ENCODE results near the gene RP2. TPM values are rescaled to one million over a fixed set of nuclear protein-coding genes. Genes with fewer than 3 reads are reported as not detected.

The RP2 gene
- total RNA-seq, 2 experiments from 2014 or later = 10.8 to 11.1 TPM

- Mint-ChIP-seq H3K27me3 (no peaks in the 10 kb centered on the region), H3K36me3 (peaks cover 30% of the 10 kb centered on the region), H3K27ac (no peak overlapping the region), H3K9me3 (no peaks in the 10 kb centered on the region), H3K4me3 (no peak overlapping the region), H3K4me1 (no peaks in the 10 kb centered on the region)
- POLR2A ChIA-PET = no interaction called here
- no peak for ATAC-seq (ENCODE audit: low read depth)
- no peak for DNase-seq
Measured at GRCh38 chrX:46863072-46863471, 26.2 kb downstream of the RP2 start.

GRCh38 chrX:46864606-46865005, 27.8 kb downstream of the RP2 start:
- Mint-ChIP-seq H3K4me3 (no peak overlapping the region), H3K27ac (no peak overlapping the region), H3K27me3 (no peaks in the 10 kb centered on the region), H3K36me3 (peaks cover 30% of the 10 kb centered on the region), H3K4me1 (no peaks in the 10 kb centered on the region), H3K9me3 (no peaks in the 10 kb centered on the region)
- DNase-seq (no peak), ATAC-seq (ENCODE audit: low read depth) (no peak)
- POLR2A ChIA-PET = interaction anchor here (0.6 kb wide), 1 partner anchor 15 kb away, joined by 3 read pairs; no protein-coding TSS in a partner anchor

GRCh38 chrX:46865281-46865680, 28.4 kb downstream of the RP2 start:
- Mint-ChIP-seq H3K4me1 (no peaks in the 10 kb centered on the region), H3K4me3 (no peak overlapping the region), H3K36me3 (peaks cover 28% of the 10 kb centered on the region), H3K27ac (peak overlapping the region; percentile 4), H3K9me3 (no peaks in the 10 kb centered on the region), H3K27me3 (no peaks in the 10 kb centered on the region)
- ATAC-seq (ENCODE audit: low read depth) (no peak), DNase-seq (no peak)
- POLR2A ChIA-PET = no interaction called here

- no peak overlapping the region for H3K27ac Mint-ChIP-seq
- DNase-seq (no peak), ATAC-seq (ENCODE audit: low read depth) (no peak)
- H3K9me3 Mint-ChIP-seq = no peaks in the 10 kb centered on the region
- H3K36me3 Mint-ChIP-seq = peaks cover 22% of the 10 kb centered on the region
- H3K27me3 Mint-ChIP-seq = no peaks in the 10 kb centered on the region
- POLR2A ChIA-PET = no interaction called here
- H3K4me3 Mint-ChIP-seq = no peak overlapping the region
- H3K4me1 Mint-ChIP-seq = no peaks in the 10 kb centered on the region
Measured at GRCh38 chrX:46866726-46867125, 29.9 kb downstream of the RP2 start.

GRCh38 chrX:46873746-46874145, 36.9 kb downstream of the RP2 start:
- no peak overlapping the region for H3K4me3 Mint-ChIP-seq
- DNase-seq (no peak), ATAC-seq (ENCODE audit: low read depth) (no peak)
- H3K4me1 Mint-ChIP-seq = peaks cover 4% of the 10 kb centered on the region
- no peaks in the 10 kb centered on the region for H3K27me3 Mint-ChIP-seq
- no peak overlapping the region for H3K27ac Mint-ChIP-seq
- H3K9me3 Mint-ChIP-seq = no peaks in the 10 kb centered on the region
- POLR2A ChIA-PET = no interaction called here
- H3K36me3 Mint-ChIP-seq = peaks cover 2% of the 10 kb centered on the region

GRCh38 chrX:46876901-46877300, 40.1 kb downstream of the RP2 start:
- Mint-ChIP-seq H3K4me3 (no peak overlapping the region), H3K27me3 (no peaks in the 10 kb centered on the region), H3K9me3 (no peaks in the 10 kb centered on the region), H3K4me1 (peaks cover 4% of the 10 kb centered on the region), H3K36me3 (peaks cover 2% of the 10 kb centered on the region), H3K27ac (no peak overlapping the region)
- ATAC-seq (ENCODE audit: low read depth) (no peak), DNase-seq (no peak)
- POLR2A ChIA-PET = no interaction called here

- no peak for ATAC-seq (ENCODE audit: low read depth)
- Mint-ChIP-seq H3K4me3 (no peak overlapping the region), H3K27ac (no peak overlapping the region), H3K27me3 (no peaks in the 10 kb centered on the region), H3K9me3 (no peaks in the 10 kb centered on the region), H3K36me3 (no peaks in the 10 kb centered on the region), H3K4me1 (peaks cover 3% of the 10 kb centered on the region)
- no peak for DNase-seq
- POLR2A ChIA-PET = no interaction called here
Measured at GRCh38 chrX:46882266-46882665, 45.4 kb downstream of the RP2 start.

- POLR2A ChIA-PET = no interaction called here
- Mint-ChIP-seq H3K36me3 (no peaks in the 10 kb centered on the region), H3K27me3 (no peaks in the 10 kb centered on the region), H3K4me3 (no peak overlapping the region), H3K4me1 (peaks cover 3% of the 10 kb centered on the region), H3K27ac (no peak overlapping the region), H3K9me3 (no peaks in the 10 kb centered on the region)
- ATAC-seq (ENCODE audit: low read depth) (no peak), DNase-seq (no peak)
Measured at GRCh38 chrX:46884799-46885198, 48.0 kb downstream of the RP2 start.

GRCh38 chrX:46898207-46898606, 61.4 kb downstream of the RP2 start:
- no peak for ATAC-seq (ENCODE audit: low read depth)
- Mint-ChIP-seq H3K4me1 (no peaks in the 10 kb centered on the region), H3K27me3 (peaks cover 5% of the 10 kb centered on the region), H3K4me3 (no peak overlapping the region), H3K27ac (no peak overlapping the region), H3K36me3 (no peaks in the 10 kb centered on the region), H3K9me3 (no peaks in the 10 kb centered on the region)
- POLR2A ChIA-PET = no interaction called here
- DNase-seq = no peak

GRCh38 chrX:46903458-46904242, 66.8 kb downstream of the RP2 start:
- Mint-ChIP-seq H3K27me3 (peaks cover 28% of the 10 kb centered on the region), H3K36me3 (no peaks in the 10 kb centered on the region), H3K4me3 (peak overlapping the region; percentile 51), H3K27ac (no peak overlapping the region), H3K9me3 (no peaks in the 10 kb centered on the region), H3K4me1 (no peaks in the 10 kb centered on the region)
- ATAC-seq (ENCODE audit: low read depth) (peak; percentile 98), DNase-seq (peak; percentile 51)
- POLR2A ChIA-PET = no interaction called here

GRCh38 chrX:46904626-46905025, 67.8 kb downstream of the RP2 start:
- Mint-ChIP-seq H3K4me1 (no peaks in the 10 kb centered on the region), H3K9me3 (no peaks in the 10 kb centered on the region), H3K27me3 (peaks cover 32% of the 10 kb centered on the region), H3K27ac (no peak overlapping the region), H3K36me3 (no peaks in the 10 kb centered on the region), H3K4me3 (no peak overlapping the region)
- ATAC-seq (ENCODE audit: low read depth) = no peak
- DNase-seq = no peak
- POLR2A ChIA-PET = no interaction called here

- peaks cover 6% of the 10 kb centered on the region for H3K4me1 Mint-ChIP-seq
- peaks cover 58% of the 10 kb centered on the region for H3K27me3 Mint-ChIP-seq
- DNase-seq (no peak), ATAC-seq (ENCODE audit: low read depth) (no peak)
- no peaks in the 10 kb centered on the region for H3K9me3 Mint-ChIP-seq
- H3K27ac Mint-ChIP-seq = no peak overlapping the region
- POLR2A ChIA-PET = no interaction called here
- H3K36me3 Mint-ChIP-seq = no peaks in the 10 kb centered on the region
- no peak overlapping the region for H3K4me3 Mint-ChIP-seq
Measured at GRCh38 chrX:46910415-46910814, 73.6 kb downstream of the RP2 start.

GRCh38 chrX:46912098-46912602, 75.3 kb downstream of the RP2 start, which contains the start of gene JADE3:
Gene JADE3, plus strand, starts transcription at chrX:46912421. Its CDS starts 72,474 bp downstream, at chrX:46984895.
- Mint-ChIP-seq H3K4me1 (peaks cover 6% of the 10 kb centered on the region), H3K9me3 (no peaks in the 10 kb centered on the region), H3K27ac (no peak within 1 kb of the TSS), H3K27me3 (peaks cover 57% of the 10 kb centered on the region), H3K4me3 (peak within 1 kb of the TSS; percentile 75), H3K36me3 (no peaks in the 10 kb centered on the region)
- DNase-seq (peak; percentile 43), ATAC-seq (ENCODE audit: low read depth) (peak; percentile 55)
- POLR2A ChIA-PET = no interaction called here
